ENCODE results near the gene ACAN. TPM values are rescaled to one million over a fixed set of nuclear protein-coding genes. Genes with fewer than 3 reads are reported as not detected.

The ACAN gene
- polyA plus RNA-seq, 3 donors: not detected

GRCh38 chr15:88756921-88757320 lies 46.3 kb upstream of the ACAN start:
- Histone ChIP-seq H2AFZ (ENCODE audit: insufficient read depth, low read depth, low read length, poor library complexity, severe bottlenecking) (no peak overlapping the region), H3K27me3 (ENCODE audit: control insufficient read depth in 2 of 2, insufficient read depth in 2 of 2, low read length in 2 of 2) (peaks cover 4 to 7% of the 10 kb centered on the region in 2 donors), H3K9me3 (replicated peaks in 1 of 2; ENCODE audit: control insufficient read depth in 1 of 2, insufficient read depth in 1 of 2, low read length in 2 of 2) (no peaks in the 10 kb centered on the region), H4K20me1 (ENCODE audit: insufficient read depth, low read length) (no peaks in the 10 kb centered on the region), H3K4me2 (replicated peaks; ENCODE audit: extremely low read depth, low read length, poor library complexity, severe bottlenecking) (no peak overlapping the region), H3K4me3 (replicated peaks in 1 of 3; ENCODE audit: low read depth in 2 of 3, low read length in 3 of 3) (no peak overlapping the region), H3K36me3 (replicated peaks in 1 of 2; ENCODE audit: control insufficient read depth in 1 of 2, insufficient read depth in 2 of 2, low read length in 2 of 2) (no peaks in the 10 kb centered on the region), H3K79me2 (ENCODE audit: insufficient read depth, low read length) (no peaks in the 10 kb centered on the region), H3K27ac (ENCODE audit: low read depth in 1 of 2, low read length in 2 of 2) (no peak overlapping the region), H3K9ac (ENCODE audit: insufficient read depth, low read length, poor library complexity, severe bottlenecking) (no peak overlapping the region), H3K4me1 (ENCODE audit: control insufficient read depth in 1 of 2, insufficient read depth in 2 of 2, low read length in 2 of 2) (no peaks in the 10 kb centered on the region)
- Mint-ChIP-seq H3K4me3 (no peak overlapping the region), H3K36me3 (no peaks in the 10 kb centered on the region), H3K4me1 (no peaks in the 10 kb centered on the region), H3K27ac (no peak overlapping the region), H3K9me3 (peaks cover 0 to 5% (median 3%) of the 10 kb centered on the region in 7 donors), H3K27me3 (ENCODE audit: low read depth in 3 of 3) (peaks cover 2 to 22% (median 3%) of the 10 kb centered on the region in 3 donors)
- DNase-seq: no peak
- WGBS (ENCODE audit: insufficient coverage): 89% methylated on average over 2 of the region's 3 CpGs
- intact Hi-C loops (cut with micrococcal nuclease): no loop called here
- no peak for TF ChIP-seq CTCF (IDR thresholded peaks at IDR 0.05)

GRCh38 chr15:88759872-88760271 lies 43.4 kb upstream of the ACAN start:
- H3K36me3 ChIP-seq (replicated peaks in 1 of 2; ENCODE audit: control insufficient read depth in 1 of 2, insufficient read depth in 2 of 2, low read length in 2 of 2): no peaks in the 10 kb centered on the region
- H3K27ac Mint-ChIP-seq: no peak overlapping the region
- no peak overlapping the region for H3K27ac ChIP-seq (ENCODE audit: low read depth in 1 of 2, low read length in 2 of 2)
- no peak overlapping the region for H3K4me3 ChIP-seq (replicated peaks in 1 of 3; ENCODE audit: low read depth in 2 of 3, low read length in 3 of 3)
- H3K9me3 ChIP-seq (replicated peaks in 1 of 2; ENCODE audit: control insufficient read depth in 1 of 2, insufficient read depth in 1 of 2, low read length in 2 of 2): no peaks in the 10 kb centered on the region
- no peaks in the 10 kb centered on the region for H4K20me1 ChIP-seq (ENCODE audit: insufficient read depth, low read length)
- H3K36me3 Mint-ChIP-seq: no peaks in the 10 kb centered on the region
- H3K4me2 ChIP-seq (replicated peaks; ENCODE audit: extremely low read depth, low read length, poor library complexity, severe bottlenecking): no peak overlapping the region
- H3K4me1 Mint-ChIP-seq: no peaks in the 10 kb centered on the region
- H3K4me1 ChIP-seq (ENCODE audit: control insufficient read depth in 1 of 2, insufficient read depth in 2 of 2, low read length in 2 of 2): no peaks in the 10 kb centered on the region
- 92% methylated on average over 1 of the region's 1 CpG for WGBS (ENCODE audit: insufficient coverage)
- no peak for DNase-seq
- H3K9ac ChIP-seq (ENCODE audit: insufficient read depth, low read length, poor library complexity, severe bottlenecking): no peak overlapping the region
- no peak overlapping the region for H2AFZ ChIP-seq (ENCODE audit: insufficient read depth, low read depth, low read length, poor library complexity, severe bottlenecking)
- intact Hi-C loops (cut with micrococcal nuclease): no loop called here
- peaks cover 0 to 7% (median 3%) of the 10 kb centered on the region in 7 donors for H3K9me3 Mint-ChIP-seq
- H3K27me3 Mint-ChIP-seq (ENCODE audit: low read depth in 3 of 3): peaks cover 2 to 10% (median 3%) of the 10 kb centered on the region in 3 donors
- TF ChIP-seq CTCF (IDR thresholded peaks at IDR 0.05): no peak
- H3K4me3 Mint-ChIP-seq: no peak overlapping the region
- no peaks in the 10 kb centered on the region for H3K79me2 ChIP-seq (ENCODE audit: insufficient read depth, low read length)
- H3K27me3 ChIP-seq (ENCODE audit: control insufficient read depth in 2 of 2, insufficient read depth in 2 of 2, low read length in 2 of 2): no peaks in the 10 kb centered on the region

All from CD14-positive monocyte (primary cell).